Activated CD4-positive, alpha-beta T cell treated with anti-CD3 and anti-CD28 coated beads, Interleukin-2, amount 50 U/mL, for 1 hour (primary cell): ENCODE measurements around the gene PDF.
A peak's percentile ranks its signal among the peaks of the same experiment; 100 is the strongest.
"Not testable (repeated sequence)": the region's sequence is repeated elsewhere in the genome, so short reads cannot be mapped to it uniquely, and the experiment has no call there.

Experiments used
- DNase-seq: peaks from one replicate; pipeline ENCODE4 v3.0.0-alpha.2; 2020

Gene PDF

GRCh38 chr16:69314534-69314933 lies 15.9 kb downstream of the PDF start:
- DNase-seq, result no peak

- no peak for DNase-seq
These were observed 16.9 kb downstream of the PDF start for GRCh38 chr16:69313469-69313868.

GRCh38 chr16:69311533-69312387 lies 18.6 kb downstream of the PDF start:
- DNase-seq, result peak; percentile 17

GRCh38 chr16:69310653-69311532 lies 19.5 kb downstream of the PDF start, which contains the start of gene VPS4A:
TSS of gene VPS4A (plus strand) at chr16:69311350. CDS start at chr16:69311512, 162 bp downstream.
- peak; percentile 97 for DNase-seq

- DNase-seq, result no peak
These were observed 21.1 kb downstream of the PDF start for GRCh38 chr16:69309316-69309715.

GRCh38 chr16:69307856-69308255 lies 22.5 kb downstream of the PDF start:
- DNase-seq, result no peak

- no peak for DNase-seq
These were observed 23.3 kb downstream of the PDF start for GRCh38 chr16:69307091-69307490.

GRCh38 chr16:69306031-69306430 lies 24.4 kb downstream of the PDF start:
- no peak for DNase-seq

GRCh38 chr16:69302301-69302700 lies 28.1 kb downstream of the PDF start:
- no peak for DNase-seq

GRCh38 chr16:69301861-69302260 lies 28.5 kb downstream of the PDF start:
- DNase-seq, result no peak

- DNase-seq, result no peak
These were observed 29.2 kb downstream of the PDF start for GRCh38 chr16:69301187-69301586.

- no peak for DNase-seq
These were observed 32.1 kb downstream of the PDF start for GRCh38 chr16:69298261-69298660.

- DNase-seq, result not testable (repeated sequence)
These were observed 33.6 kb downstream of the PDF start for GRCh38 chr16:69296771-69297170.

- no peak for DNase-seq
These were observed 36.3 kb downstream of the PDF start for GRCh38 chr16:69294051-69294450.

GRCh38 chr16:69293401-69293800 lies 37.0 kb downstream of the PDF start:
- no peak for DNase-seq

- DNase-seq, result not testable (repeated sequence)
These were observed 38.7 kb downstream of the PDF start for GRCh38 chr16:69291657-69292056.

GRCh38 chr16:69286941-69287713 lies 43.3 kb downstream of the PDF start:
- peak; percentile 8 for DNase-seq

GRCh38 chr16:69285240-69285639 lies 45.1 kb downstream of the PDF start:
- DNase-seq, result no peak

- DNase-seq, result no peak
These were observed 46.5 kb downstream of the PDF start for GRCh38 chr16:69283851-69284250.

- no peak for DNase-seq
These were observed 53.0 kb downstream of the PDF start for GRCh38 chr16:69277413-69277812.
